Activated CD8-positive, alpha-beta memory T cell treated with anti-CD3 and anti-CD28 coated beads for 1 hour (primary cell): ENCODE results near the gene COL5A3.
"Not testable (repeated sequence)": the region's sequence is repeated elsewhere in the genome, so short reads cannot be mapped to it uniquely, and the experiment has no call there.

Experiments used
- DNase-seq, 2 donors: peaks; one replicate each; pipeline ENCODE4 v3.0.0-alpha.2; 2020; ENCODE audit warnings: low read depth in 1 of 2; ENCODE audit errors: extremely low read depth in 1 of 2

COL5A3 gene

DNA sequence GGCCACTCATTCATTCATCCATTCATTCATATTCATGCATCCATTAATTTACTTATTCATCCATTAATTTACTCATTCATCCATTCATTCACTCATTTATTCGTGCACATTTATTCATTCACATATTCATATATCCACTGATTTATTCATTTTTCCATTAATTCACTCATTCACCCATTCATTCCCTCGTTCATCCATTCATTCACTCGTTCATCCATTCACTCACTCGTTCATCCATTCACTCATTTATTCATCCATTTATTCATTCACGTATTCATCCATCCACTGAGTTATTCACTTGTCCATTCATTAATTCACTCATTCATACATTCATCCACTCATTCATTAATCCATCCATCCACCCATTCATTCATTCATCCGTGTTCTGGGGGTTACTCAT lies 38.2 kb downstream of the COL5A3 start:
- no peak for DNase-seq

- no peak for DNase-seq
These were observed 39.0 kb downstream of the COL5A3 start for GRCh38 chr19:9971166-9971897.

- no peak for DNase-seq
These were observed 39.8 kb downstream of the COL5A3 start for GRCh38 chr19:9970481-9970880.

- DNase-seq: no peak
These were observed 40.7 kb downstream of the COL5A3 start for GRCh38 chr19:9969688-9969975.

DNA sequence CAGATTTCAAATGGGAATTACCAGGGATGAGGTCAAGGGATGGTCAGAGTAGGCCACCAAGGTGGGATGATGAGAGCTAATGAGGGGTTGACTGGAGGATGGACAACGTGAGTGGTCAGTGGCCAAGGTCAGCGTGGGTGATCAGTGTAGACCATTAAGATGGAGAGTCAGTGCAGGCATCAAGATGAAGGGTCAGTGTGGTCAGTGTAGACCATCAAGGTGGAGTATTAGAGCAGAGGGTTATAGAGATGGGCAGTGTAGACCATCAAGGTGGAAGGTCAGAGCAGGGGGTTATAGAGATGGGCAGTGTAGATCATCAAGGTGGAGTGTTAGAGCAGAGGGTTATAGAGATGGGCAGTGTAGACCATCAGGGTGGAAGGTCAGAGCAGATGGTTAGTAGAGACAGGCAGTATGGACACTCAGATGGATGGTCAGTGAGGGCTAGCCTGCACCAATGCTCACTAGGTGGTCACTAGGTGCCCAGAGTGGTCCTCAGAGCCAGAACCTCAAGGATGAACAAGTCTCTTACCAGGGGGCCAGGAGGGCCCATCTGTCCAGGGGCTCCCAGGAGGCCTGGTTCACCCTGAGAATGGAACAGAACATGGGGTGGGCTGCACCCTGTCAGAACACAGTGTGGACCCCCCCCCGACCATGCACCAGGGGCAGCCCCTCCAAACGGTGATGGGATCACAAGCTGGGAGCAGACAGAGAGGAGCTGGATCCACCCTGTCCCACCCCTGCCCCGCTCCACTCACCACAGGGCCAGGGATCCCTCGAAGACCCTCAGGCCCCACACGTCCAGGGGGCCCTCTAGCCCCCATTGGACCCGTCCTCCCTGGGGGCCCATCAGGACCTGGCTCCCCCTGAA lies 41.2 kb downstream of the COL5A3 start:
- no peak for DNase-seq

DNA sequence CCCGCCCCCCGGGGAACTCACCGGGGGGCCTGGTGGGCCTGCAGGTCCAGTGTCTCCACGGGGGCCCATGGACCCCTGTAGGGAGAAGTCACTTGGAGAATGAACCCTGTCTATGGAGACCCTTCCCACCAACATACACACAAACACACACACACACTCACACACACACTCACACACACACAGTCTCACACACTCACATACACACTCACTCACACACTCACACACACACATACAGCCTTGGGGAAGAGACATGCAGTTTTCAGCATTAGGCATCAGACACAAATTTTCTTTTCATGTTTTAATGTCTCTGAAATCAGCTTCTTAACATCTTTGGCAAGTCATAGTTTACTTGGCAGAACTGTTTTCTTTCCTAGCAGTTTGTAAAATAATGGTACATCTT lies 43.0 kb downstream of the COL5A3 start:
- no peak for DNase-seq

DNA sequence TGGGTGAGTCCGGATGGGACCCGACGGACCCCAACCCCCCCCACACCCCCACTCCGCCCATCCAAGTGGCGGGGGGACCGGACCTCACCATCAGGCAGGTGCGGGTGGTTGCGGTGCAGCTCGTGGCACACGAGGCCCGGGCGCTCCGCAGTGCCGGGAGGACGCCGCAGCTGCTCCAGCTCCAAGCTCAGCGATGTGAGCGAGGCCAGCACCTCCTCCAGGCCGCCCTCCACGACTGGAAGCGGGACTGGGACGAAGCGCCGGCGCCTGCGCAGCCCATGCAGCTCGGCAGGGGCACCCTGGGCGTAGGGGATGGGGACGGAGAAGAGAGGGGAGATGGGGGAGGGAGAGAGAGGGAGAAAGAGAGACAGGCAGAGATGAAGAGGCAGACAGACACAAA lies 43.9 kb downstream of the COL5A3 start:
- no peak for DNase-seq

GRCh38 chr19:9966024-9966423 lies 44.3 kb downstream of the COL5A3 start:
- no peak for DNase-seq

DNA sequence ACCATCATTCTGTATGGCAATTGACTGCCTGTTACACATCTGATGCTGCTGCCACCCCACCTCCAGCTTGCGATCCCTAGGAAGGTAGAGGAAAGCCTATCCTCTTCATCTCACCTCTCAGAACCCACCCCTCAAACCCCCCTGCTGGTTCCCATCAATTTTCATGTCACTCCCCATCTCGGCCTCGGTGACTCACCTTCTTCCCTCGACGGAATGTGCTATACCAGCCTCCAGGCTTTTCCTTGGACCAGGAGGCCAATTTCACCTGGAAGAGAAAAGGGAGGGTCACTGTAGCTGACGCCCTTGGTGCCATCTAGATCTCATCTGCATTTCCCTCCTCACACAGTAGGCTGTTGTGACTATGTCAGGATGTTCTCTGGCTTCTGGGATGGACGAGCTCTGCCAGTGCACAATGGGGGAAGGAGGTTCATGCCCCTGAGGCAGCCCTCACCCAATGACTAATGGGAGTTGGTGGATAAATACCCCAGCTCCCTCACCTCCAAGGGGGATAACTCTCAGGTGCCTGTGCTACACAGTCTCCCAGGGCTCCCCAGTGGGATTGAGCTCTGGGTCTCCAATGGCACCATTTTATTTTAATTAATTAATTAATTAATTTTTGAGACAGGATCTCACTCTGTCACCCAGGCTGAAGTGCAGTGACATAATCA lies 47.5 kb downstream of the COL5A3 start:
- DNase-seq: no peak

- DNase-seq: no peak
These were observed 49.2 kb downstream of the COL5A3 start for GRCh38 chr19:9961103-9961502.

- DNase-seq: no peak
These were observed 51.9 kb downstream of the COL5A3 start for GRCh38 chr19:9958379-9958821.

DNA sequence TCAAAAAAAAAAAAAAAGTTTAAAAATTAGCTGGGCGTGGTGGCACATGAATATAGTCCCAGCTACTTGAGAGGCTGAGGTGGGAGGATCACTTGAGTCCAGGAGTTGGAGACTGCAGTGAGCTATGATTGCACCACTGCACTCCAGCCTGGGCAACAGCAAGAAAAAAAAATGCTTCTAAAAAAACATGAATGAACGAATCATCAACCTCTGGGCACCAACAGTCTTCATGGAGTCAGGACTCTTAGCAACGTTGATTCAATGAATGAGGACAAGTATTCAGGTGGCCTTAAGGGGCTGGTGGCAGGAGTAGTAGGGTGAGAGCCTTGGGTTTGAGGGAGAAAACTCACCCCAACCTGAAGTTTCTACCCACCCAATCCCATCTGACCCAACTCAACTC lies 53.3 kb downstream of the COL5A3 start:
- no peak for DNase-seq

- no peak for DNase-seq
These were observed 56.3 kb downstream of the COL5A3 start for GRCh38 chr19:9953802-9954542.

GRCh38 chr19:9952276-9952675 lies 58.0 kb downstream of the COL5A3 start:
- DNase-seq: no peak

DNA sequence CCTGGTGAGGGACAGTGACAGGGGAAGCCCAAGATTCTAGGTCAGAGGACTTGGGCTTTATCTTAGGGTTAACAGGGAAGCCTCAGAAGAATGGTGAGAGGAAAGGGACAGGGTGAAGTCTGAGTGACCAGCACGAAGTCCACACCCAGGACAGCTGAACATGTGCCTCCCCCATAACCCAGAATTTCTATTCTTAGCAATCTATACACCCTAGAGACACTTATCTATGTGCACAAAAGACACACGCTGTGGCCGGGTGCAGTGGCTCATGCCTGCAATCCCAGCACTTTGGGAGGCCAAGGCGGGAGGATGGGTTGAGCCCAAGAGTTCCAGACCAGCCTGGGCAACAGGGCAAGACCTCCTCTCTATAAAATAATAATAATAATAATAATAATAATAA lies 62.9 kb downstream of the COL5A3 start:
- no peak for DNase-seq

GRCh38 chr19:9946528-9947125 lies 63.7 kb downstream of the COL5A3 start:
- DNase-seq: not testable (repeated sequence)

DNA sequence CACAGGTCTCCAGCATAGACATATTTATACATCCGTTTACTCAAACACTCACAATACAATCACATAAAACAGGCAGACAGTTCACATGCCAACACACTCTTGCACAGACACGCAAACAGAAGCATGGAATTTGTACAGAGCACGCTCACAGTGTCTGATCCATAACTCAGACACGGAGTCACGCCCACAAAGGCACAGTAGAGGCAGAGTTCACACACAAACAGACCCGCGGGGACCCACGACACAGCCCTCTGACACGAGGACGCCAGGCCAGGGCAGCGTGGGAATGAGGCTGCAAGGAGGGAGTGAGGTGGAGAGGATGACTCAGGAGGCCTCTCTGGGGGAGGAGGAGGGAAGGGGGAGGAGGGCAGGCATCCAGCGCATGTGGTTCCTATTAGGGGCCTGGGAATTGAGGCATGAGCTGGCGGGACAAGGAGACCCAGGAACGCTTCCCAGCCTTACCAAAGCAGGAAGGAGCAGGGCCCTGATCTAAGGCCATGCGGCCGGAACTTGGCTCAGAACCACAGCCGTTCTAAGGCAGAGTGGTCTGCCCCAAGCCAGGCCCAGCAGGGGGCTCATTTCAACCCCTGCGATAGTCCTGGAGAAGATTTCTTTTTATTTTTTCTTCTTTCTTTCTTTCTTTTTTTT lies 64.9 kb downstream of the COL5A3 start:
- DNase-seq: no peak

- no peak for DNase-seq
These were observed 66.6 kb downstream of the COL5A3 start for GRCh38 chr19:9943744-9944143.

GRCh38 chr19:9941671-9942070 lies 68.6 kb downstream of the COL5A3 start:
- DNase-seq: no peak

- DNase-seq: no peak
These were observed 69.1 kb downstream of the COL5A3 start for GRCh38 chr19:9941231-9941630.
